Neutrophil (primary cell): Measurements from ENCODE around the gene EFCAB8.
"Not testable (repeated sequence)": the region's sequence is repeated elsewhere in the genome, so short reads cannot be mapped to it uniquely, and the experiment has no call there.

Experiments
- H3K27ac ChIP-seq: fragments of 200-600 bp; sonication (generic); 2 replicates; pipeline ENCODE4 v1.5.1; 2016; ENCODE audit warnings: mild to moderate bottlenecking, moderate library complexity
- H3K27me3 ChIP-seq: fragments of 200-600 bp; sonication (generic); 2 replicates; pipeline ENCODE4 v1.6.0; 2016; ENCODE audit warnings: mild to moderate bottlenecking
- H3K36me3 ChIP-seq: fragments of 200-600 bp; sonication (generic); 2 replicates; pipeline ENCODE4 v1.5.1; 2017
- H3K4me1 ChIP-seq, 2 experiments: fragments of 200-600 bp in 1 of 2; sonication (generic) in 1 of 2; 1 replicate in 1 of 2; 2 replicates in 1 of 2; pipeline versions ENCODE4 v1.5.1 to v1.6.1; 2013 to 2016; ENCODE audit warnings: low read depth in 1 of 2, low read length in 1 of 2, mild to moderate bottlenecking in 1 of 2, moderate library complexity in 1 of 2; ENCODE audit not compliant: control insufficient read depth in 1 of 2, insufficient read depth in 1 of 2
- H3K4me3 ChIP-seq, 2 experiments: fragments of 200-600 bp in 1 of 2; sonication (generic) in 1 of 2; 1 replicate in 1 of 2; 2 replicates in 1 of 2; pipeline ENCODE4 v1.5.1; 2013 to 2016; ENCODE audit warnings: low read depth in 1 of 2, low read length in 1 of 2, mild to moderate bottlenecking in 1 of 2, moderate library complexity in 1 of 2
- H3K9me3 ChIP-seq: fragments of 200-600 bp; sonication (generic); 2 replicates; pipeline ENCODE4 v1.5.1; 2016
- CTCF ChIP-seq: fragments of 200-600 bp; sonication (generic); IDR thresholded peaks from 2 replicates; pipeline ENCODE4 v1.5.1; 2016; ENCODE audit warnings: antibody characterized with exemption

Gene EFCAB8

GRCh38 chr20:32945710-32946221 is 87.0 kb downstream of the EFCAB8 start:
- Histone ChIP-seq H3K36me3 (no peaks in the 10 kb centered on the region), H3K27me3 (peaks cover 6% of the 10 kb centered on the region), H3K9me3 (no peaks in the 10 kb centered on the region), H3K4me1 (peaks cover 9% of the 10 kb centered on the region in 2 experiments), H3K27ac (no peak overlapping the region), H3K4me3 (no peak overlapping the region)
- TF ChIP-seq CTCF, result no peak

- Histone ChIP-seq H3K4me3 (no peak overlapping the region), H3K27me3 (peaks cover 15% of the 10 kb centered on the region), H3K4me1 (peaks cover under 1 to 2% of the 10 kb centered on the region in 2 experiments), H3K9me3 (no peaks in the 10 kb centered on the region), H3K27ac (no peak overlapping the region), H3K36me3 (no peaks in the 10 kb centered on the region)
- no peak for TF ChIP-seq CTCF
Observed at GRCh38 chr20:32946629-32947028, 87.9 kb downstream of the EFCAB8 start.

- H3K4me3 ChIP-seq, H3K36me3 ChIP-seq, H3K4me1 ChIP-seq, H3K27ac ChIP-seq, H3K9me3 ChIP-seq: not testable (repeated sequence)
- H3K27me3 ChIP-seq, result peaks cover 24% of the 10 kb centered on the region
Observed at GRCh38 chr20:32950539-32950938, 91.8 kb downstream of the EFCAB8 start.

GRCh38 chr20:32957459-32957858 is 98.7 kb downstream of the EFCAB8 start:
- Histone ChIP-seq H3K36me3 (no peaks in the 10 kb centered on the region), H3K27ac (no peak overlapping the region), H3K4me1 (no peaks in the 10 kb centered on the region), H3K27me3 (peaks cover 3% of the 10 kb centered on the region), H3K9me3 (no peaks in the 10 kb centered on the region), H3K4me3 (no peak overlapping the region)
- no peak for TF ChIP-seq CTCF

GRCh38 chr20:32958574-32958973 is 99.9 kb downstream of the EFCAB8 start:
- Histone ChIP-seq H3K9me3 (no peaks in the 10 kb centered on the region), H3K27ac (no peak overlapping the region), H3K4me1 (no peaks in the 10 kb centered on the region), H3K4me3 (no peak overlapping the region), H3K27me3 (no peaks in the 10 kb centered on the region), H3K36me3 (no peaks in the 10 kb centered on the region)
- TF ChIP-seq CTCF, result no peak

- H3K27ac ChIP-seq, result no peak overlapping the region
- no peaks in the 10 kb centered on the region for H3K4me1 ChIP-seq
- no peaks in the 10 kb centered on the region for H3K36me3 ChIP-seq
- no peaks in the 10 kb centered on the region for H3K9me3 ChIP-seq
- H3K4me3 ChIP-seq, result no peak overlapping the region
- no peak for TF ChIP-seq CTCF
- no peaks in the 10 kb centered on the region for H3K27me3 ChIP-seq
Observed at GRCh38 chr20:32959351-32960221, 100.9 kb downstream of the EFCAB8 start.
